HG03095 (cell line): ENCODE results near the gene RTN4RL2.

ENCODE experiments used
- ATAC-seq: cut with Tn5 transposase; IDR thresholded peaks from one replicate; pipeline ENCODE4 v1.9.1; 2021; ENCODE audit warnings: moderate library complexity; ENCODE audit not compliant: unreplicated experiment

RTN4RL2 gene

GRCh38 chr11:57479911-57480310, 19.6 kb downstream of the RTN4RL2 start:
- ATAC-seq, result no peak

GRCh38 chr11:57480409-57481137, 20.2 kb downstream of the RTN4RL2 start:
- peak; percentile 51 for ATAC-seq

GRCh38 chr11:57481315-57481714, 21.0 kb downstream of the RTN4RL2 start:
- no peak for ATAC-seq

GRCh38 chr11:57481915-57482781, 21.8 kb downstream of the RTN4RL2 start:
- ATAC-seq, result no peak

GRCh38 chr11:57482782-57483561, 22.6 kb downstream of the RTN4RL2 start:
- ATAC-seq, result no peak

- ATAC-seq, result no peak
Observed at GRCh38 chr11:57483562-57483918, 23.2 kb downstream of the RTN4RL2 start.

GRCh38 chr11:57484141-57484710, 23.9 kb downstream of the RTN4RL2 start:
- peak; percentile 47 for ATAC-seq

- ATAC-seq, result no peak
Observed at GRCh38 chr11:57485217-57485990, 25.1 kb downstream of the RTN4RL2 start.

- ATAC-seq, result no peak
Observed at GRCh38 chr11:57487021-57487778, 26.9 kb downstream of the RTN4RL2 start.

GRCh38 chr11:57487920-57488659, 27.8 kb downstream of the RTN4RL2 start:
- no peak for ATAC-seq

- ATAC-seq, result no peak
Observed at GRCh38 chr11:57490456-57491248, 30.3 kb downstream of the RTN4RL2 start.

- ATAC-seq, result no peak
Observed at GRCh38 chr11:57491371-57492061, 31.2 kb downstream of the RTN4RL2 start.

- peak; percentile 82 for ATAC-seq
Observed at GRCh38 chr11:57493507-57494503, 33.5 kb downstream of the RTN4RL2 start.

- ATAC-seq, result no peak
Observed at GRCh38 chr11:57496109-57496820, 35.9 kb downstream of the RTN4RL2 start.
